Activated CD8-positive, alpha-beta memory T cell treated with anti-CD3 and anti-CD28 coated beads, Interleukin-2, amount 50 U/mL, for 4 hours (primary cell): ENCODE results near the gene FOXR1.
"Not testable (repeated sequence)": the region's sequence is repeated elsewhere in the genome, so short reads cannot be mapped to it uniquely, and the experiment has no call there.

ENCODE experiments used
- DNase-seq: peaks from one replicate; pipeline ENCODE4 v3.0.0-alpha.2; 2020

FOXR1 gene

DNA sequence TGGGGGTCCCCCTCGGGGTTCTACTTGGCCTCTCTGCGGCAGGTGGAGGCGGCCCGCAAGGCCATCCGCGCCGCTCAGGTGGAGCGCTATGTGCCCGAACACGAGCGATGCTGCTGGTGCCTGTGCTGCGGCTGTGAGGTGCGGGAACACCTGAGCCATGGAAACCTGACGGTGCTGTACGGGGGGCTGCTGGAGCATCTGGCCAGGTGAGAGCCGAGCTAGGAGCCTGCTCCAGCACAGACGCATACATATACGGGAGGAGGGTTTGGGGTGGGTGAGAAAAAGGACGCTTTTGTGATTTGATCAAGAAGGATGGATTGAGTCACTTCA is 26.8 kb downstream of the FOXR1 start:
- no peak for DNase-seq

DNA sequence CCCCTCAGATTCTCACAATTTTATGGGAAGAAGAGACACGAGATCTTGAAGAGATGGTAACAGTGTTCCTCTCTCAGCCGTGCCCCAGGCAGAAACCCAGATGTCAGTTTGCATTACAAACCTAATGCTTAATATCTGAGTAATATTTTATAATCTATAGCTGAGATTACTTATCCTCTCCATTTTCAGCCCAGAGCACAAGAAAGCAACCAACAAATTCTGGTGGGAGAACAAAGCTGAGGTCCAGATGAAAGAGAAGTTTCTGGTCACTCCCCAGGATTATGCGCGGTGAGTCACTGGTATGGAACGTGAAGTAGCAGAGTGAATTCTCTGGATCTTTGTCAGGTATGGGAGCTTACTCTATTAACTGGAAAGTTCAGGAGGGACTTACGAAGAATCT is 27.3 kb downstream of the FOXR1 start:
- no peak for DNase-seq

DNA sequence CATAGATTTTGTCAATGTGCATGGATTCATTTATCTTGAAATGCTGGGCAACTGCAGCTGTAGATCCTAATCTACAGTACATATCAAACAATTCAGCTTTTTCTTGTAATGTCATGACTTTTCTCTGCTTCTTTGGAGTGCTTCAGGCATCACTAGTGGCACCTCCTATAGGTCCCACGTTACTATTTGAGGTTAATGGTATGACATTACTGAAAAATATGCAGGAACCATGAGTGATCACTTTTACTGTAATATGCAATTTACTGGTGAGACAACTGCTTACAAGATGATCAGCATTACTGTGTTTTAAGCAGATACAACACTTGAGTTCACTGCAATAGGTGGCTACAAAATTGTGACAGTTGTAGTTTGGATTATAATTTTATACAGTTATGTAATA is 29.3 kb downstream of the FOXR1 start:
- DNase-seq: no peak

DNA sequence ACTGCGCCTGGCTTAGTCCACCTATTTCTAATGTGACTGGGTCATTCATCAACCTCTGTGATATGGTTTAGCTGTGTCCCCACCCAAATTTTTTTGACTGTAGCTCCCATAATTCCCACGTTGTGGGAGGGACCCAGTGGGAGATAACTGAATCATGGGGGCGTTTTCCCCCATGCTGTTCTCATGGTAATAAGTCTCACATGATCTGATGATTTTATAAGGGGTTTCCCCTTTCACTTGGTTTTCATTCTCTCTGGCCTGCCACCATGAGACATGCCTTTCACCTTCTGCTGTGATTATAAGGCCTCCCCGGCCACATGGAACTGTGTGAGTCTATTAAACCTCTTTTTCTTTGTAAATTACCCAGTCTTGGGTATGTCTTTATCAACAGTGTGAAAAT is 35.1 kb downstream of the FOXR1 start:
- no peak for DNase-seq

DNA sequence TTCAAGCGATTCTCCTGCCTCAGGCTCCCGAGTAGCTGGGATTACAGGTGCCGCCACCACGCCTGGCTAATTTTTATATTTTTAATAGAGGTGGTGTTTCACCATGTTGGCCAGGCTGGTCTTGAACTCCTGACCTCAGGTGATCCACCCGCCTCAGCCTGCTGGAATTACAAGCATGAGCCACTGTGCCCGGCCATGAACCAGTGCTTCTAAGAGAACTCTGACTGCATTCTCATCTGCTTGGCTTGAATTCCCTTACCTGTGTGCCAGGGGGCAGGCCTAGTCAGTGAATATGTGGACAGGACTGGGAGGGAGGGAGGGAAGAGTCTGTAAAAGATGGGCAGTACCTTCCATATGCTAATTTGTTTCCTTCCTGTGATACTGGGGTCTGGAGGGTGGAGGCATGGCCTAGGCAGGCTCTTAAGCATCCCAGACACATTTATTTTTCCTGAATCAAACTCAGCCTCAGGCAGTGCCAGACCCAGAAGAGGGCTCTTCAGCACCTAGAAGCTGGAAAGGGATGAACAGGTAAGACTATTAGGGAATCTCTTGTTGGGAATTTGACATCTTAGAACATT is 40.0 kb downstream of the FOXR1 start:
- DNase-seq: no peak

DNA sequence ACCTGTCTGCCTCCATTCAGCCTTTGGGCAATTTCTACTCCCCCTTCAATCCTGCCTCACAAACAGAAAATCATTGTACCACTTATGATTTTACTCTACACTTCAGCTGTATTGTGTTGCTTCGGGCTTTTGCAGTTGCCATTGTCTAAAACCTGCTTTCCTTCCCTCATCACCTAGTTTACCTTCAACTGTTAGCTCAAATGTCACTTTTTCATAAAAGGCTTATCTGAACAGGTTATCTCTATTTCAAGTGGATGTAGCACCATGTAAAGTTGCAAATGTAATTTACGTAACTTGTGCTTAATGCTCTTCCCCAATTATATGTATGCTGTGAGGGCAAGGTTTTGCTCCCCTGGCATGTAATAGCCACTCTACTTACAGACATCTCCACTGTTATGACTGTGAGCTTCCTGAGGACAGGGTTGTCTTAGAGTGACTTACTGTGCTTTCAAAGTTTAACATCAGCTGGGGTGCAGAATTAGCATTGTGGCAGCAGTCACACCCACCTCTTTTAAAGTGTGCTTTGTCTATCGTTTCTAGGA is 41.1 kb downstream of the FOXR1 start:
- no peak for DNase-seq

DNA sequence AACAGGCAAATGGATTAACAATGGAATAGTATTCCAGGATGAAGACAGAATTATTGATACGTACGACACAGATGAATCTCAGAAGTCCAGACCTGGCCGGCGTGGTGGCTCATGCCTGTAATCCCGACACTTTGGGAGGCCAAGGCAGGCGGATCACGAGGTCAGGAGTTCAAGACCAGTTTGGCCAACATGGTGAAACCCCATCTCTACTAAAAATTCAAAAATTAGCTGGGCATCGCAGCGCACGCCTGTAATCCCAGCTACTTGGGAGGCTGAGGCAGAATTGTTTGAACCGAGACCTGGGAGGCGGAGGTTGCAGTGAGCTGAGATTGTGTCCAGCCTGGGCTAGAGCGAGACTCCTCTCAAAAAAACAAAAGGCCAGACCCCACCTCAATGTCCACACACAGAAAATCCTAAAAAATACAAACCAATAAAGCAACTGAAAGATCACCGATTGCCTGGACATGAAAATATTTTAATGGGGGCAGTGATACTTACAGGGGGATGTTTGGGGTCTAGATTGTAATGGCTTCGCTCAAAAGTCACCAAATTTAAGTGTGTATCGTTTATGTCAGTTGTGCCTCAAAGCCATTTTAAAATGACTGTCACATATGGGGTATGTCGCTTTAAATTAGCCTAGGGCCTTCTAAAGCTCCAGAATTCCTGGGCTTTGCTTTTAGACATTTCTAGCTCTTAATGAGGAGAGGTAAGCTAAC is 42.8 kb downstream of the FOXR1 start:
- no peak for DNase-seq

DNA sequence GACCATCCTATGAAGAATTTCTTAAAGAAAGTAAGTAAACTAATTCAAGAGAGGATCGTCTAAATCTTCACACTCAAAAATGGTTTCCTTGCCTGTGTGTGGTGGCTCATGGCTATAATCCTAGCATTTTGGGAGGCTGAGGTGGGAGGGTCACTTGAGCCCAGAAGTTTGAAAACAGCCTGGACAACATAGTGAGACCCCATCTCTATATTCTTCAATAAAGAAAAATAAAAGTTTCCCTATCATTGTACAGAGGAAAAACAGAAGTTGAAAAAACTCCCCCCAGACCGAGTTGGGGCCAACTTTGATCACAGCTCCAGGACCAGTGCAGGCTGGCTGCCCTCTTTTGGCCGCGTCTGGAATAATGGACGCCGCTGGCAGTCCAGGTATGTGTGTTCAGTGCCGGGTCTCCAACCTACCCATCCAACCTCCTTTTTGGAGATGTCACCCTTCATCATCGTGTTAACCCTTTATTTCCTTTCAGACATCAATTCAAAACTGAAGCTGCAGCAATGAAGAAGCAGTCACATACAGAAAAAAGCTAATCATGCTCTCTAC is 43.6 kb downstream of the FOXR1 start:
- DNase-seq: no peak

DNA sequence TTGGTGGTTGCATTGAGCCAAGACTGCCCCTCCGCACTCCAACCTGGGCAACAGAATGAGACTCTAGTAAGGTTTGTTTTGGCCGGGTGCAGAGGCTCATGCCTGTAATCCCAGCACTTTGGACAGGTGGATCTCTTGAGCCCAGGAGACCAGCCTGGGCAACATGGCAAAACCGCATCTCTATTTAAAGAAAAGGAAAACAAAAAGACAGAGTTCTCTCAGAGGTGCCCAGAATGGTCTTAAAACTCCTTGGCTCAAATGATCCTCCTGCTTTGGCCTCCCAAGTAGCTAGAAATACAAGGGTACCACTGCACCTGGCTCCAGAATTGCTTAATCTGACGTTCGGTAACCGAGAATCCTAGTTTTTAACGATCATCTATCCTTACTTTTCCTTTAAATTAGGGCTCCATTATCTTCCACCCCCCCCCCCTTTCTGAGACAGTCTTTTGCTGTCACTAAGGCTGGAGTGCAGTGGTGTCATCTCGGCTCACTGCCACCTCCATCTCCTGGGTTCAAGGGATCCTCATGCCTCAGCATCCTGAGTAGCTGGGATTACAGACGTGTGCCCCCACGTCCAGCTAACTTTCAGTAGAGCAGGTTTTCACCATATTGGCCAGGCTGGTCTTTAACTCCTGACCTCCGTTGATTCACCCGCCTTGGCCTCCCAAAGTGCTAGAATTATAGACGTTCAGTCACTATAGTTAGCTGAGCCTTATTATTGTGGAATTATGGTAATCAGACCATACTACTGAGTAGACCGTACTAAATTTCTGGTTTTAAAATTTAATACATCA is 44.9 kb downstream of the FOXR1 start:
- DNase-seq: no peak

DNA sequence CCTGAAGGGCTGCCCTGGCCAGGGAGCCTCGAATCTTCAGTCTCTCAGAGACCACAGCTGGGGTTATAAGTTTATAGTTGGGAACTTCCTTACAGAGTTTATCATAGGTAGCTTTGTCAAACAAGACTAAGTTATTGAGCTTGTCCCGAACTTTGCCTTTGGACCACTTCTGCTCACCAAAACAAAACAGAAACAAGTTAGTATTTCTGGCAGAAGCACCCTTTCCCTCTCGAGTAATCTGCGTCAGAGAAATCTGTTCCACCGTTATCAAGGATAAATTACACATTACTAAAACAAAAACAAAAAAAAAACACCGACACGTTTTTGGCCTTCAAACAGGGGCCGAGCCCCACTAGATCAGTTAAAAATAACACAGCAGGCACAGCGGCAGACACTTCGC is 45.8 kb downstream of the FOXR1 start:
- not testable (repeated sequence) for DNase-seq

DNA sequence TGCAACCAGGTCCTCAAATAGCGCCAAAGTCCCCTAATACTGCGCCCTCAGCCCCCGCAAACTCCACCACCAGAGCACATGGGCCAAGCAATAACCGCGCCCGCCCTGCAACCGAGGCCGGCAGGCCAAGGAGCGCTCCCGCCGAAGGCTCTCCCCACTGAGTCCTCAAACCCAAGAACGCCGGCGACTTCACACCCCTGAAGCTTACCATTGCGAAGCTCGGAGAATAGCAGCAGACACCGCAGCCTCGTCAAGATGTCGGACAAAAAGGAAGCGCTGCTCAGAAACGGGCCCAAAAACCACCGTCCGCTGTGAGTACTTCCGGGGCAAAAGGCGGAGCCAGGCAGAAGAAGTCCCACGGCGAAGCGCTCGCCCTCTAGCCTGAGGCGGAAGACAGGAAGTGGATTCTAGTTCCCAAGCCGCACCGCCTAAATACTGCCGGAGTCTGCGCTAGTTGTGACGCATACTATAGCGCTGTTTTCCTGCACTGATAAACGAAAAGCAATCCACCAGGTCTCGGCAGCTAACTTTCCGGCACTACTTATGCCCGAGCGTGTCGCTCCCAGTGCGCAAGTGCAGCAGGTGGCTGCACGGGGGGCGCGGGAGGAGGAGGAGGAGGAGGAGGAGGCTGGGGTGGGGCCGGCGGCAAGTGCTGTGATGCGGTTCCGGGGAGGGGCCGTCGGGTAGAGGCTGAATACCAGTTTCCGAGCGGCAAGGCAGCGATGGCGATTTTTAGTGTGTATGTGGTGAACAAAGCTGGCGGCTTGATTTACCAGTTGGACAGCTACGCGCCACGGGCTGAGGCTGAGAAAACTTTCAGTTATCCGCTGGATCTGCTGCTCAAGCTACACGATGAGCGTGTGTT is 46.7 kb downstream of the FOXR1 start, which contains the start of the genes RPS25 and TRAPPC4:
TSS of gene RPS25 (minus strand) at position 270 of the 865 bp plus-strand sequence. CDS start at position 211, 59 bp downstream.
TSS of gene TRAPPC4 (plus strand) at position 693 of the 865 bp plus-strand sequence. CDS start at position 723, 30 bp downstream.
- DNase-seq: peak; percentile 93

DNA sequence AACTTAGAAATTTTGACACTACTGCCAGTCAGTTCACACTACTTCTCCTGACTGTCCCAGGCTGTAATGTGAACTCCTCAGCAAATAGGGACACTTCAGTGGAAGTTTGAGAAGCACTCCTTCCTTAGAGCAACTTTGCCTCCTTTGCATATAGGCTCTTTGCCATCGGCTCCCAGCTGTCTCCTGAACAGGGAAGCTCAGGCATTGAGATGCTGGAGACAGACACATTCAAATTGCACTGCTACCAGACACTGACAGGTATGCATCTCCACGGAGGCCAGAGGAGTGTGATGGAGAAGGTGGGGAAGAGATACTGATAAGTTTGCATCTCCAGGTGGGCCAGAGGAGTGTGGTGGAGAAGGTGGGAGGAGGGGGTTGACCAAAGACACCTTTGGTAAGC is 48.4 kb downstream of the FOXR1 start:
- no peak for DNase-seq

DNA sequence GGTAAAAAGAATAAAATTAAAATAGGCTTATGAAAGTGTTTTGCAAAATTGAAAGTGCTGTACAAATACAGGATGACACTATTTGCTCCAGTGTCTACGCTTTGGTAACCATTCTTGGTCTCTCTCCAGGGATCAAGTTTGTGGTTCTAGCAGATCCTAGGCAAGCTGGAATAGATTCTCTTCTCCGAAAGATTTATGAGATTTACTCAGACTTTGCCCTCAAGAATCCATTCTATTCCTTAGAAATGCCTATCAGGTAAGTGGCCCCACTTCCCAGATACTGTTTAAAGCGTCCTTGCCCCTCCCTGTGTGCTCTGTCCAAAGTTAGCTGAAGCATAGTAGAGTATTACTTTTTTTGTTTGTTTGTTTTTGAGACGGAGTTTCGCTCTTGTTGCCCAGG is 50.1 kb downstream of the FOXR1 start:
- DNase-seq: no peak

DNA sequence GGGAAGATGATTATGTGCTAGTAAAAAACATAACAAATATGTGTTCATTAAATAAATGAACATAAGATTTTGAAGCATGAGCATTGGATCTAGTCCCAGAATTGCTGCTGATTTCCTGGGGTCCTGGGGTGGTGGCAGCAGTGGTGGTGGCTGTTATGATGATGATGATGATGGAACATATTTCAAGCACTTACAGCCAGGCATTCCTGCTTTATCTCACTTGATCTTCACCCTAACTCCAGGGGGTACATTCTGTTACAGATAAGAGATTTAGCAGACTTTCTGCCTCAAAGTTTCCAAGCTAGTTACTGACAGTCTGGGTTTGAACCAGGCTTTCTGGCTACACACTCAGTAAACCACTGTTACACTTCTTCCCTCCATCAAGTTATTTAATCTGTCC is 52.2 kb downstream of the FOXR1 start:
- no peak for DNase-seq

DNA sequence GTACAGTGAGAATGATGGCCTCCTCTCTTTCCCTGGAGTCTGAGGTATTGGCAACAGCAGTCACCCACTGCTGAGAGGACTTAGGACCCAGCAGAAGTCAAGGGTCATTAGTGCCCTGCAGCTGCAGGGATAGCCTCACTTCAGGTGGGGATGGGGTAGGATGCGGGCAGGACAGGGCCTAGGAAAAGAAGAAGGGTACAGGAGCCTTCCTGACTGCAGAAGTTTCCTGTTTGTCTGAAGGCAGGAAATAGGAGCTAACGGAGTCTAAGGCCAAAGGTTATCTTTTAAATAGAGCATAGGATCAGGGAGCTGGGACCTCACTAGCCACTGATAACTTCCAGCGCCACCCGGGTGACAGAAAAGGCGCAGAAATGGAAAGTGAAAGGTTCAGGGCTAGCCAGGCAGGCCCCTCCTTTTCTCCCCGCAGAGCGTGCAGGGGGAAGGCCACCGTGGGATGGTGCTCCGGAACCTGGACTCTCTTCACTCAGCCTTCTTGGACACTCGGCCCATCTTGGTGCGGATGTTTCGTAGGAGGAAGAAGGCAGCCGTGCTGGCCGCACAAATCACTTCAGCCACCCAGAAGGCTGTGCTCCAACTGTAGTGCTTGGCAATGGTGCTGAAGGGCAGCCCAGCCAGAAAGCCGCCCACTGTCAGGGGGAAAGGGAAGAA is 53.0 kb downstream of the FOXR1 start:
- DNase-seq: no peak

DNA sequence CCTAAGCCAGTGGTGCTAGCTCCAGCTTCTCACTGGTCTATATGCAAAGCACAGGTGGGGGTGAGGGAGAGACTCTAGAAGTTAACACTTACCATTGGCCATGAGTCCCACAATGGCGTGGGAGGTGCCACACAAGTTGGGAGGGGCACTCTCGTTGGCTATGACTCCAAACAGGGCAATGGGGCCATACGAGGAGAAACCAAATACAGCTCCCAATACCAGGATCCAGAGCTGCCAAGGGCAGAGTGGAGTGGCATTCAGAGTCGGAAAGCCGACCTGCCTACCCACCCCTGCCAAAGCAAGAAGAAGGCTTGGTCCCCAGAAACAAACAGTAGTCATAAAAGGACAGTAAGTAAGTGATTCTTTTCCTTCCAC is 53.5 kb downstream of the FOXR1 start:
- DNase-seq: no peak

DNA sequence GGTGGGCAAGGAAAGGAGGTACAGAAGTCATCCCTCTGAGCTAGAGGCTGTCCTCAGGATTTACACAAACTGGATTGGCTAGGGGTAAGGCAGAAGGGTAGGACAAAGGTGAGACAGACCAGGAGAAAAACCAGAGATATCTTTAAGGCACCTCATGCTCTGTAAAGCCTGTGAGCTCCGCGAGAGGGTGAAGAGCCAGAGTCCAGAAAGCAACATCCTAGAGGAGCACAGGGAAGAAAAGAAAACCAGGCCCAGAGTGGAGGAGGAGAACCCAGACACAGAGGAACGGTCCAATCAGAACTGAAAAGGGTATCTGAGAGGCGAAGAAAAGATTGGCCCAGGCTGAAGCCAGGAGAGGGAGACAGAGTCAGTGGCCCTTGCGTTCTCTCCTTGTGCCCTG is 54.0 kb downstream of the FOXR1 start:
- no peak for DNase-seq

DNA sequence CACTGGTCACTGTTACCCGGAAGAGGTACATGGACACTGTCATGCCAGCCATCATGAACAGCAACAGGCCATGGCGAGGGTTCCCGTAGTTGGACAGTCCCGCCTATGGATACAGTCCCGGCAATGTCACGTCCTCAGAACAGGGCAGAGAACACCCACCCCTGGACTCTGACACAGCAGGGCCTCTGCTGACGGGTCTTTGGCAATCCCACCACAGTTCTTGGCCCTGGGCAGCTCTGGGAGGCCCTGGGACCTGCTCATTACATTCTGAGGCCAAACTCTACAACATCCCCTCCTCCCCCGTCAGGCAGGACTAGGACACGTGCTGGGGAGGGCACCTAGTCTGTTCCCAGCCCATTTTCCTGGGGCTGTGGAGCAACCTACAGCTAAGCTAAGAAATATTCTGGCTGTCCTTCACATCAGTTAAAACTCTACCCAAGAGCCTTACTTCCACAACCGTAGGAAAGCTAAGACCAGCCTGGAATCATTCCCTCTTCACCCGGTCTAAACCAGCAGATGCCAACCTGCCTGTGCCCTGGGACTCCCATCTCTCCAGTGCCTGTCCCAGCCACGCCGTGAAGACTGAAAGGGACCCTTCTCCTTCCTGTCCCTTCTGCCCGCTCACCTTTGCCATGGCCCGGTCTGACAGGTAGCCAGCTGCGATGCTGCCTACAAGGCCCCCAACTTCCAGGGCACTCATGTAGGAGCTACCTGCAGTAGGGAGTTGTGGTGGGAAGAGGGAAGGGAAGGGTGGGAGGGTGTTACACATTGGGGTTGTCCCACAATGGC is 54.6 kb downstream of the FOXR1 start:
- no peak for DNase-seq

DNA sequence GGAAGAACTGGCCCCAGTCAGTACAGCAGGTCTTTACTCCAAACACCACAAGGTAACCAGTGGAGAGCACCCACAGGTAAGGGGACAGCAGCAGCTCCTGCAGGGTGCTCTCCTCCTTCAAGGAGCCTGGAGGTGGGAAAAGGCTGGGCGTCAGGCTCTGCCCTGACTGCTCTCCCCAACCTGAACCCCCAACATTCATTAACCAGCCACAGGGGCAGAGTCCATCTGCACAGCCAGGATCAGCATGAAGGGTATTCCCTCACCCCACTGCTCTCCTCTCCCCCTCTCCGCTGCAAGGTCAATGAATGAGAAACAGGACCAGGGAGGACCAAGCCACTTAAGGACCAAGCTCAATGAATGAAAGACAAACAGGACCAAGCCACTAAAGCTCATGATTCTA is 55.4 kb downstream of the FOXR1 start:
- no peak for DNase-seq

DNA sequence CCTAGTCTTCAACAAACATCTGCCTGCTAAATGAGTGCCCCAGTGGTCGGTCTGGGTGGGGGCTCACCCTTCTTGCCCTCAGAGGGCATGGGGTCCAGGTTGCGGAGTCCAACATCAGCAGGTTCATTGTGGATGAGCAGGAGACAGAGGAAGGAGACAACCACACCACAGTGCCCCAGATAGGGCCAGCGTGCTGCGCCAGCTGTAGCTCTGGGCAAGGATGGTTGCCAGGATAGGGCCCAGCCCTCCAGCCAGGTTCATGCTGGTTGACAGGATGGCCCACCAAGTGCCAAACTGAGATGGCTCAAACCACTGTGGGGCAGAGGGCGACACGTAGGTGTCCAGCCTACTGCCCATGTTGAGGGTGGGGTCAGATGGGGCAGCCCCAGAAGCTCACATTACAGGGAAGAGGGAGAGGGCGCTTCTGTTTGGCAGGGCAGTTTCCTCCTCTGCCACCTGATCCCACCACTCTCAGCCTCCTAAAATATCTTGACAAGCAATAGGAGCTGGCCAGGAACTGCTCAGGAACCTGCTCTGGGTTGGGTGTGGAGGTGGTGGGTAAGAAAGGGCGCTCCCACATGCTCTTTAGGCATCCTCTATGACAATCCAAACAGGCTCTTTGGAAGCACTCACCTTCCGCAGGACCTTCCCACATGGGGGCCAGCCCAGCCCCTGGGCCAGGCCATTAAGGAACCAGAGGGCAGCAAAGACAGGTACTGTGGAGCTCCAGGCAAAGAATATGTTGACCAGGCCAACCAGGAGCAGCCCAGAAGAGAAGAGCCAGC is 56.2 kb downstream of the FOXR1 start:
- no peak for DNase-seq
